ENCODE data around the gene CFAP300. TPM values are rescaled to one million over a fixed set of nuclear protein-coding genes. Genes with fewer than 3 reads are reported as not detected.

The CFAP300 gene
- total and polyA plus RNA-seq, 2 donors (not counting 1 experiment from before 2014, with no cell fraction given), result not detected

GRCh38 chr11:102120437-102120973, 73.3 kb downstream of the CFAP300 start:
- Histone ChIP-seq H3K79me2 (ENCODE audit: control insufficient read depth, insufficient read depth, low read length) (no peaks in the 10 kb centered on the region), H3K27ac (ENCODE audit: low read length in 2 of 2) (no peak overlapping the region), H3K4me3 (ENCODE audit: control extremely low read depth in 1 of 5, extremely low read depth in 1 of 5, insufficient read depth in 1 of 5, low read depth in 2 of 5, low read length in 4 of 5) (no peak overlapping the region), H2AFZ (ENCODE audit: insufficient read depth, low read depth, low read length, poor library complexity, severe bottlenecking) (no peak overlapping the region), H3K9me3 (ENCODE audit: control extremely low read depth in 1 of 3, control insufficient read depth in 2 of 3, insufficient read depth in 1 of 3, low read length in 2 of 3) (peaks cover 0 to 3% (median 1%) of the 10 kb centered on the region in 3 donors), H3K4me2 (replicated peaks; ENCODE audit: low read depth, low read length, poor library complexity, severe bottlenecking) (no peak overlapping the region), H4K20me1 (ENCODE audit: control insufficient read depth, insufficient read depth, low read length, poor library complexity, severe bottlenecking) (no peaks in the 10 kb centered on the region), H3K27me3 (replicated peaks in 1 of 4; ENCODE audit: control extremely low read depth in 1 of 4, control insufficient read depth in 3 of 4, insufficient read depth in 4 of 4, low read length in 3 of 4) (peaks cover 0 to 37% (median 15%) of the 10 kb centered on the region in 4 experiments), H3K4me1 (ENCODE audit: control insufficient read depth in 2 of 2, insufficient read depth in 2 of 2, low read length in 2 of 2) (no peaks in the 10 kb centered on the region), H3K9ac (ENCODE audit: low read length) (no peak overlapping the region), H3K36me3 (replicated peaks in 1 of 2; ENCODE audit: control extremely low read depth in 1 of 2, control insufficient read depth in 1 of 2, extremely low read depth in 1 of 2, insufficient read depth in 2 of 2, low read length in 1 of 2) (no peaks in the 10 kb centered on the region)
- ChIA-PET CTCF (interaction anchor here (1.0 kb wide), 1 partner anchor 546 kb away, joined by 3 read pairs; no protein-coding TSS in a partner anchor), POLR2A (no interaction called here)
- WGBS (ENCODE audit: insufficient coverage), result 100% methylated on average over 1 of the region's 3 CpGs
- ATAC-seq (ENCODE audit: low read depth) (no peak), DNase-seq (no peak)
- Mint-ChIP-seq H3K4me3 (no peak overlapping the region), H3K9me3 (ENCODE audit: insufficient read depth) (no peaks in the 10 kb centered on the region), H3K27me3 (peaks cover 35% of the 10 kb centered on the region), H3K4me1 (no peaks in the 10 kb centered on the region), H3K27ac (no peak overlapping the region)
- intact Hi-C loops (cut with micrococcal nuclease), result no loop called here
- no peak for TF ChIP-seq EZH2 (IDR thresholded peaks at IDR 0.05; ENCODE audit: borderline replicate concordance, insufficient read depth, low read depth, low read length, poor library complexity, severe bottlenecking)
- TF ChIP-seq CTCF (IDR thresholded peaks at IDR 0.05), result no peak

- CTCF ChIA-PET, result no interaction called here
- no peaks in the 10 kb centered on the region for H3K36me3 ChIP-seq (replicated peaks in 1 of 2; ENCODE audit: control extremely low read depth in 1 of 2, control insufficient read depth in 1 of 2, extremely low read depth in 1 of 2, insufficient read depth in 2 of 2, low read length in 1 of 2)
- intact Hi-C loops (cut with micrococcal nuclease), result no loop called here
- peaks cover 0 to 3% (median 1%) of the 10 kb centered on the region in 3 donors for H3K9me3 ChIP-seq (ENCODE audit: control extremely low read depth in 1 of 3, control insufficient read depth in 2 of 3, insufficient read depth in 1 of 3, low read length in 2 of 3)
- H3K4me2 ChIP-seq (replicated peaks; ENCODE audit: low read depth, low read length, poor library complexity, severe bottlenecking), result no peak overlapping the region
- no peak overlapping the region for H3K4me3 ChIP-seq (ENCODE audit: control extremely low read depth in 1 of 5, extremely low read depth in 1 of 5, insufficient read depth in 1 of 5, low read depth in 2 of 5, low read length in 4 of 5)
- no peak overlapping the region for H3K4me3 Mint-ChIP-seq
- H3K4me1 Mint-ChIP-seq, result no peaks in the 10 kb centered on the region
- no peaks in the 10 kb centered on the region for H3K4me1 ChIP-seq (ENCODE audit: control insufficient read depth in 2 of 2, insufficient read depth in 2 of 2, low read length in 2 of 2)
- 100% methylated on average over 1 of the region's 2 CpGs for WGBS (ENCODE audit: insufficient coverage)
- H3K9me3 Mint-ChIP-seq (ENCODE audit: insufficient read depth), result no peaks in the 10 kb centered on the region
- no peak overlapping the region for H3K9ac ChIP-seq (ENCODE audit: low read length)
- DNase-seq (no peak), ATAC-seq (ENCODE audit: low read depth) (no peak)
- H2AFZ ChIP-seq (ENCODE audit: insufficient read depth, low read depth, low read length, poor library complexity, severe bottlenecking), result no peak overlapping the region
- no peaks in the 10 kb centered on the region for H3K79me2 ChIP-seq (ENCODE audit: control insufficient read depth, insufficient read depth, low read length)
- TF ChIP-seq EZH2 (IDR thresholded peaks at IDR 0.05; ENCODE audit: borderline replicate concordance, insufficient read depth, low read depth, low read length, poor library complexity, severe bottlenecking) (no peak), CTCF (IDR thresholded peaks at IDR 0.05) (no peak)
- H4K20me1 ChIP-seq (ENCODE audit: control insufficient read depth, insufficient read depth, low read length, poor library complexity, severe bottlenecking), result no peaks in the 10 kb centered on the region
- H3K27ac Mint-ChIP-seq, result no peak overlapping the region
- no peak overlapping the region for H3K27ac ChIP-seq (ENCODE audit: low read length in 2 of 2)
- POLR2A ChIA-PET, result no interaction called here
- peaks cover 30% of the 10 kb centered on the region for H3K27me3 Mint-ChIP-seq
- peaks cover 0 to 29% (median 11%) of the 10 kb centered on the region in 4 experiments for H3K27me3 ChIP-seq (replicated peaks in 1 of 4; ENCODE audit: control extremely low read depth in 1 of 4, control insufficient read depth in 3 of 4, insufficient read depth in 4 of 4, low read length in 3 of 4)
These were observed 74.1 kb downstream of the CFAP300 start for GRCh38 chr11:102121329-102121728.

Small RNAs within 50 kb of the gene (small RNA-seq; reads per million reads assigned to genes)
- not detected for gene RNA5SP535 (ENCODE audit: insufficient read length, low read depth, low replicate concordance)

Other genes with a start within 250 kb of the CFAP300 start
- 9.1 and 9.4 TPM in 2 replicates for gene CEP126, start 132.4 kb upstream of the CFAP300 start, total RNA-seq
- gene CEP126, start 132.4 kb upstream of the CFAP300 start, polyA plus RNA-seq, result 1.00 and 1.1 TPM in 2 replicates
- not detected in 2 replicates for gene ANGPTL5, start 130.9 kb upstream of the CFAP300 start, total RNA-seq
- gene ANGPTL5, start 130.9 kb upstream of the CFAP300 start, polyA plus RNA-seq, result not detected in 2 replicates
- not detected in 2 replicates for gene YAP1, start 63.0 kb downstream of the CFAP300 start, total RNA-seq
- not detected in 2 replicates for gene YAP1, start 63.0 kb downstream of the CFAP300 start, polyA plus RNA-seq

Data from B cell (primary cell).